ENCODE measurements around the gene CAMKK2. TPM values are rescaled to one million over a fixed set of nuclear protein-coding genes. Genes with fewer than 3 reads are reported as not detected.

CAMKK2 gene
- total RNA-seq, 1 experiment from 2014 or later, result 24.7 TPM

DNA sequence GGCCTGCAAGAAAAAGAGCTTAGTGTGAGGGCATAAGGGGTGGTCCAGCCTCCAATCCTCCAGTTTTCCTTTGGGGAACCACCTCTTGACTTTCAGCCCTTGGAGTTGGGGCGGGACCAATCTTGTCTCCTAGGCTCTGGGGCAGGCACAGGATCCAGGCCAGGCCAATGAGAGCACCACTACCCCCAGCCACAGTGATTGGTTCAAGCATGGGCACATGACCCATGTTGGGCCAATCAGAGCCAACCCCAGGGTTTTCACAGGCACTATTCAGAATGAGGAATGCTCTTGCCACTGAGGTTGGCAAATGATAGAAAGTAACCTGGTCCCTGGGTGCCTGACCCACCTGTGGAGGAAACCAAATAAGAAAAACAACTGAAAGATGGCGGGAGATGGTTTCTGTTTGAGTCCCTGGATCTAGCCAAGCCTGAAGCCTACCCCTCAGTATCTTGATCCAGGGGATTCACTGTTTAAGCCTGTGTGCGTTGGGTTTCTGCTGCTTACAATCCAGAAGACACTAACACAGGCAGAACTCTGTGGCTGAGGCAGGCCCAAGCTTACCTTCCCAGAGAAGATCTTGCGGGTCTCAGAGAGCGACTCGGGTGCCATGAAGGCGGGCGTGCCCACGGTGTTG is 43.7 kb downstream of the CAMKK2 start:
- no peaks in the 10 kb centered on the region for H3K79me2 ChIP-seq (ENCODE audit: insufficient read depth, low read length)
- TF ChIP-seq CTCF (conservative IDR thresholded peaks at IDR 0.05), result no peak
- no peak overlapping the region for H3K56ac ChIP-seq (ENCODE audit: insufficient read length, low read depth, low read length)
- H3K4me2 ChIP-seq (ENCODE audit: insufficient read depth, insufficient read length, low read length), result no peak overlapping the region
- H4K5ac ChIP-seq (ENCODE audit: insufficient read length, low read depth, low read length), result no peak overlapping the region
- H3K79me1 ChIP-seq (ENCODE audit: insufficient read depth, low read depth, low read length, poor library complexity, severe bottlenecking), result no peaks in the 10 kb centered on the region
- no peak overlapping the region for H3T11ph ChIP-seq (ENCODE audit: low read length)
- Mint-ChIP-seq H3K4me3 (no peak overlapping the region), H3K27me3 (ENCODE audit: low read depth) (no peaks in the 10 kb centered on the region), H3K4me1 (no peaks in the 10 kb centered on the region), H3K9me3 (no peaks in the 10 kb centered on the region), H3K36me3 (ENCODE audit: insufficient read depth in 1 of 3, low read depth in 3 of 3) (peaks cover 46 to 71% (median 68%) of the 10 kb centered on the region in 3 experiments), H3K27ac (no peak overlapping the region)
- no peak overlapping the region for H4K91ac ChIP-seq (ENCODE audit: insufficient read length, low read depth, low read length)
- WGBS (ENCODE audit: extremely low coverage, insufficient read length, low lambda C conversion rate), result no CpG with 5 or more reads among the region's 9 CpGs
- H2AK5ac ChIP-seq (ENCODE audit: insufficient read length, low read length), result no peak overlapping the region
- no peak overlapping the region for H2BK20ac ChIP-seq (ENCODE audit: low read depth, low read length, poor library complexity, severe bottlenecking)
- no peak overlapping the region for H3K18ac ChIP-seq (ENCODE audit: insufficient read length, low read depth, low read length)
- H3K4ac ChIP-seq (ENCODE audit: low read depth, low read length), result no peak overlapping the region
- no peak overlapping the region for H4K8ac ChIP-seq (replicated peaks; ENCODE audit: insufficient read length, low read depth, low read length)
- no peak for DNase-seq
- H2BK120ac ChIP-seq (ENCODE audit: low read depth, low read length, poor library complexity, severe bottlenecking), result no peak overlapping the region
- H3K9ac ChIP-seq (ENCODE audit: extremely low read depth, insufficient read length, low read length), result no peak overlapping the region
- H2BK12ac ChIP-seq (ENCODE audit: insufficient read length, low read depth, low read length), result no peak overlapping the region
- H3K27me3 ChIP-seq (ENCODE audit: insufficient read depth, low read length), result no peaks in the 10 kb centered on the region
- H2AFZ ChIP-seq (ENCODE audit: low read length), result no peak overlapping the region
- H3K23me2 ChIP-seq (ENCODE audit: insufficient read length, low read depth, low read length, poor library complexity, severe bottlenecking), result no peaks in the 10 kb centered on the region
- H3K23ac ChIP-seq (ENCODE audit: insufficient read length, low read depth, low read length), result no peak overlapping the region
- no peak overlapping the region for H2BK5ac ChIP-seq (ENCODE audit: insufficient read length, low read length)
- no peaks in the 10 kb centered on the region for H4K20me1 ChIP-seq (ENCODE audit: control insufficient read depth, insufficient read depth, insufficient read length)
- H3K9me3 ChIP-seq (ENCODE audit: control insufficient read depth, low read depth, low read length), result no peaks in the 10 kb centered on the region
- no peaks in the 10 kb centered on the region for H3K4me1 ChIP-seq (ENCODE audit: insufficient read depth, low read length)
- H3K27ac ChIP-seq (ENCODE audit: insufficient read length, low read depth, low read length), result no peak overlapping the region
- H2BK15ac ChIP-seq (ENCODE audit: low read depth, low read length), result no peak overlapping the region
- no peak overlapping the region for H3K14ac ChIP-seq (ENCODE audit: insufficient read depth, low read length)
